B cell (primary cell): ENCODE data around the gene ARHGEF6. TPM values are rescaled to one million over a fixed set of nuclear protein-coding genes. Genes with fewer than 3 reads are reported as not detected.

Source experiments
- ATAC-seq: fragments of 200-7000 bp; cut with Tn5 transposase; one replicate; pipeline ENCODE4 v1.10.0; 2021; ENCODE audit warnings: low read depth, mild to moderate bottlenecking, moderate number of reproducible peaks, moderate library complexity
- CTCF ChIA-PET: fragments of 350-600 bp; sonication (Branson Sonifier 250); formaldehyde crosslinking; loops from one replicate; lab custom pipeline; 2021; ENCODE audit warnings: antibody characterized with exemption, inconsistent platforms; lab: Charles Lee
- POLR2A ChIA-PET: fragments of 350-600 bp; sonication (Branson Sonifier 250); formaldehyde crosslinking; loops from one replicate; lab custom pipeline; 2021; ENCODE audit warnings: antibody characterized with exemption; lab: Charles Lee
- DNase-seq: peaks from one replicate; pipeline ENCODE4 v3.0.0; 2013
- H2AFZ ChIP-seq: 2 replicates; pipeline ENCODE4 v1.6.1; 2012; ENCODE audit warnings: mild to moderate bottlenecking, low read depth, low read length; ENCODE audit not compliant: insufficient read depth, poor library complexity, severe bottlenecking
- H3K27ac ChIP-seq, 2 donors: 1 replicate in 1 of 2; 2 replicates in 1 of 2; pipeline ENCODE4 v1.5.1; 2012 to 2013; ENCODE audit warnings: low read length in 2 of 2, mild to moderate bottlenecking in 2 of 2, moderate library complexity in 1 of 2
- H3K27me3 ChIP-seq, 4 experiments: fragments of 200-600 bp in 1 of 4; sonication (generic) in 1 of 4; replicated peaks in 1 of 4; 1 replicate in 2 of 4; 2 replicates in 2 of 4; pipeline versions ENCODE4 v1.6.1 to v1.7.0; 2013 to 2016; ENCODE audit warnings: low read length in 3 of 4, mild to moderate bottlenecking in 2 of 4, mixed read lengths in 1 of 4, moderate library complexity in 1 of 4; ENCODE audit not compliant: insufficient read depth in 4 of 4, control insufficient read depth in 3 of 4; ENCODE audit errors: control extremely low read depth in 1 of 4
- H3K36me3 ChIP-seq, 2 experiments: replicated peaks in 1 of 2; 1 replicate in 1 of 2; 2 replicates in 1 of 2; pipeline versions ENCODE4 v1.6.1 to v1.7.1; 2013; ENCODE audit warnings: low read length in 1 of 2; ENCODE audit not compliant: insufficient read depth in 2 of 2, control insufficient read depth in 1 of 2; ENCODE audit errors: control extremely low read depth in 1 of 2, extremely low read depth in 1 of 2
- H3K4me1 ChIP-seq, 2 donors: fragments of 200-600 bp in 1 of 2; sonication (generic) in 1 of 2; 1 replicate in 1 of 2; 2 replicates in 1 of 2; pipeline versions ENCODE4 v1.5.1 to v1.6.1; 2013 to 2017; ENCODE audit warnings: low read length in 2 of 2; ENCODE audit not compliant: control insufficient read depth in 2 of 2, insufficient read depth in 2 of 2
- H3K4me2 ChIP-seq: replicated peaks from 2 replicates; pipeline ENCODE3; 2012; ENCODE audit warnings: mild to moderate bottlenecking, low read depth, low read length; ENCODE audit not compliant: poor library complexity, severe bottlenecking
- H3K4me3 ChIP-seq, 5 experiments: fragments of 200-600 bp in 1 of 5; sonication (generic) in 1 of 5; 1 replicate in 3 of 5; 2 replicates in 2 of 5; pipeline versions ENCODE4 v1.5.1 to v1.7.0; 2011 to 2016; ENCODE audit warnings: low read length in 4 of 5, mild to moderate bottlenecking in 4 of 5, low read depth in 2 of 5, control low read depth in 1 of 5, moderate library complexity in 1 of 5; ENCODE audit not compliant: insufficient read depth in 1 of 5; ENCODE audit errors: control extremely low read depth in 1 of 5, extremely low read depth in 1 of 5
- H3K79me2 ChIP-seq: fragments of 200-600 bp; sonication (generic); one replicate; pipeline ENCODE4 v1.6.0; 2016; ENCODE audit warnings: low read length; ENCODE audit not compliant: control insufficient read depth, insufficient read depth
- H3K9ac ChIP-seq: fragments of 200-600 bp; sonication (generic); 2 replicates; pipeline ENCODE4 v1.6.1; 2017; ENCODE audit warnings: mild to moderate bottlenecking, low read length, moderate library complexity
- H3K9me3 ChIP-seq, 3 donors: one replicate each; pipeline versions ENCODE4 v1.6.1 to v1.7.1; 2013; ENCODE audit warnings: low read length in 2 of 3; ENCODE audit not compliant: control insufficient read depth in 2 of 3, insufficient read depth in 1 of 3; ENCODE audit errors: control extremely low read depth in 1 of 3
- H4K20me1 ChIP-seq: 2 replicates; pipeline ENCODE4 v1.6.0; 2012; ENCODE audit warnings: mild to moderate bottlenecking, low read length; ENCODE audit not compliant: insufficient read depth, control insufficient read depth, poor library complexity, severe bottlenecking
- H3K27ac Mint-ChIP-seq: one replicate; pipeline ENCODE4 v1.8.0; 2021; ENCODE audit warnings: mixed read lengths
- H3K27me3 Mint-ChIP-seq: one replicate; pipeline ENCODE4 v1.8.0; 2021; ENCODE audit warnings: mixed read lengths
- H3K4me1 Mint-ChIP-seq: one replicate; pipeline ENCODE4 v1.8.0; 2021; ENCODE audit warnings: mixed read lengths
- H3K4me3 Mint-ChIP-seq: one replicate; pipeline ENCODE4 v1.8.0; 2021; ENCODE audit warnings: mixed read lengths
- H3K9me3 Mint-ChIP-seq: one replicate; pipeline ENCODE4 v1.8.0; 2022; ENCODE audit warnings: mixed read lengths; ENCODE audit not compliant: insufficient read depth
- CTCF ChIP-seq: fragments of 200-600 bp; IDR thresholded peaks from one replicate; pipeline ENCODE4 v1.8.0; 2022; ENCODE audit warnings: antibody characterized with exemption, mild to moderate bottlenecking
- EZH2 ChIP-seq: IDR thresholded peaks from 2 replicates; pipeline ENCODE4 v1.6.1; 2012; ENCODE audit warnings: borderline replicate concordance, low read depth, mild to moderate bottlenecking, moderate library complexity, low read length; ENCODE audit not compliant: insufficient read depth, poor library complexity, severe bottlenecking
- WGBS: methylation state at CpG from one replicate; pipeline ENCODE4 v1.1.5; 2013; ENCODE audit warnings: missing lambda C conversion rate; ENCODE audit not compliant: insufficient coverage; 5-methylcytosine and 5-hydroxymethylcytosine counted together
- intact Hi-C: fragments of 100-400 bp; cut with micrococcal nuclease; formaldehyde crosslinking; loops from one replicate; pipeline ENCODE4 v1.10.0; 2022
- polyA plus RNA-seq: library from polyadenylated mRNA; depleted of rRNA; stranded (reverse); fragments of >200 nt; gene quantifications from 2 replicates; pipeline ENCODE4 v1.2.3, GENCODE V29; 2012
- total RNA-seq, 2 donors: library from RNA; stranded (reverse); fragments of 120-200 nt in 1 of 2; gene quantifications; 1 replicate in 1 of 2; 2 replicates in 1 of 2; pipeline versions ENCODE4 v1.2.3 to v1.2.4, GENCODE V29; 2013 to 2022

Gene ARHGEF6
- total and polyA plus RNA-seq, 2 donors (not counting 1 experiment from before 2014, with no cell fraction given) = 29.6 to 43.4 TPM

GRCh38 chrX:136733613-136734012 lies 47.1 kb downstream of the ARHGEF6 start:
- no peak for ATAC-seq

GRCh38 chrX:136731798-136732197 lies 48.9 kb downstream of the ARHGEF6 start:
- intact Hi-C loops = no loop called here
- H3K4me1 ChIP-seq = peaks cover 20 to 24% of the 10 kb centered on the region in 2 donors
- H3K27me3 ChIP-seq = no peaks in the 10 kb centered on the region
- H3K4me3 Mint-ChIP-seq = no peak overlapping the region
- no peak overlapping the region for H2AFZ ChIP-seq
- H3K9me3 Mint-ChIP-seq = no peaks in the 10 kb centered on the region
- no peak overlapping the region for H3K4me2 ChIP-seq
- peaks cover 0 to 8% of the 10 kb centered on the region in 2 experiments for H3K36me3 ChIP-seq
- peaks cover 27% of the 10 kb centered on the region for H3K4me1 Mint-ChIP-seq
- H3K9ac ChIP-seq = no peak overlapping the region
- no peak overlapping the region for H3K27ac ChIP-seq
- no peak overlapping the region for H3K4me3 ChIP-seq
- WGBS = no CpG with 5 or more reads among the region's 3 CpGs
- ATAC-seq = no peak
- H3K27me3 Mint-ChIP-seq = no peaks in the 10 kb centered on the region
- DNase-seq = no peak
- CTCF ChIA-PET = no interaction called here
- TF ChIP-seq CTCF = no peak
- no peak for TF ChIP-seq EZH2
- H4K20me1 ChIP-seq = no peaks in the 10 kb centered on the region
- peaks cover 10% of the 10 kb centered on the region for H3K79me2 ChIP-seq
- H3K27ac Mint-ChIP-seq = no peak overlapping the region
- no peaks in the 10 kb centered on the region for H3K9me3 ChIP-seq
- POLR2A ChIA-PET = no interaction called here

More at GRCh38 chrX:136733613-136734012, 47.1 kb downstream of the ARHGEF6 start:
- ChIA-PET POLR2A (no interaction called here), CTCF (no interaction called here)
- no peaks in the 10 kb centered on the region for H3K9me3 Mint-ChIP-seq
- Histone ChIP-seq H3K4me1 (peaks cover 10 to 12% of the 10 kb centered on the region in 2 donors), H3K79me2 (peaks cover 10% of the 10 kb centered on the region), H2AFZ (no peak overlapping the region), H3K4me2 (no peak overlapping the region), H3K27me3 (no peaks in the 10 kb centered on the region), H3K9ac (no peak overlapping the region), H3K36me3 (peaks cover 5 to 8% of the 10 kb centered on the region in 2 experiments), H3K27ac (no peak overlapping the region), H3K9me3 (no peaks in the 10 kb centered on the region), H4K20me1 (no peaks in the 10 kb centered on the region), H3K4me3 (no peak overlapping the region)
- H3K27me3 Mint-ChIP-seq = no peaks in the 10 kb centered on the region
- no peak for DNase-seq
- intact Hi-C loops = no loop called here
- TF ChIP-seq CTCF = no peak
- TF ChIP-seq EZH2 = no peak
- H3K4me1 Mint-ChIP-seq = peaks cover 20% of the 10 kb centered on the region
- no peak overlapping the region for H3K4me3 Mint-ChIP-seq
- peak overlapping the region; percentile 51 for H3K27ac Mint-ChIP-seq
- WGBS = no CpG with 5 or more reads among the region's 3 CpGs
